RWPE1 (cell line): ENCODE data around the gene NEK1.

Source experiments
- CTCF ChIA-PET: fragments of 350-600 bp; sonication (Branson Sonifier 250); formaldehyde crosslinking; extraction: SDS; loops from one replicate; lab custom pipeline; 2021; lab: Yijun Ruan, JAX
- POLR2A ChIA-PET: fragments of 400-600 bp; formaldehyde crosslinking; extraction: SDS; loops from one replicate; lab custom pipeline; 2020; ENCODE audit warnings: antibody characterized with exemption; ENCODE audit not compliant: low non-redundant PET; lab: Yijun Ruan, JAX
- DNase-seq: peaks from one replicate; pipeline ENCODE4 v3.0.0; 2012; ENCODE audit warnings: low spot score
- H3K27ac ChIP-seq: fragments of 450-650 bp; 2 replicates; pipeline ENCODE4 v1.5.1; 2017
- CTCF ChIP-seq: fragments of 450-650 bp; conservative IDR thresholded peaks from 2 replicates; pipeline ENCODE4 v1.5.1; 2017; ENCODE audit warnings: low read depth, mild to moderate bottlenecking

NEK1 gene

DNA sequence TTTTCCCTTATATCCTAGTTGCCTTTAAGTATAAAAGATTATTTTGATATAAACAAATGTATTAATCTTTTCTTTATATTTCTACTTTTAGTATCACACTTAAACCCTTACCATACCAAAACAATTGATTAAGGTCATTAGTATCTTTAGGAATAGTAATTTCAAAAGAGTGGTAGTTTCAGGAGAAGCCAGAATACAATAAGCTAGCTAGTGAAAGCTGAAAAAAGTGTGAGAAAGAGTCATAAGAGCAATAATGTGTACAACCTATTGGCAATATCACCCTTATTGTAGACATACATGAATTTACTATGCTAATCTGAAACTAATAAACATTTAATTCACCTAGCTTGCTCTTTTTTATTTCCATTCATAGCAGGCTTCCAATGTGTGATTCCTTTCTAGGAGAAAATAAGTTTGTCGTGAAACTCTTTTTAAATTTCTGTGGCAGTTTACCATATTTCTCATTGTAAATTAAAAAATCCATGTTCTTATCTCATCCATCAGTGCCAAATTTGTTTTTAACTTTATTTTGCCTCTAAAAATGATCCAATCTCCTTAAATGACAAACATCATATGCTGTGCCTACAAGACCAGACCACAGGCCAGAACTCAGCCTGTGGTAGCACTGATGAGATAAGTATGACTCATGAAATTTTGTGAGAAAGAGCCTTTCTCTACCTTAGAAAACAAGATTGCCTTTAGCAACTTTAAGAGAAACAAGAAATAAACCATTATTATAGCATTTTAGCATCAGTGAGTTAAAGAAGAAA lies 8.1 kb downstream of the NEK1 start:
- POLR2A ChIA-PET, result no interaction called here
- peak; percentile 54 for DNase-seq
- CTCF ChIA-PET, result no interaction called here
- no peak overlapping the region for H3K27ac ChIP-seq
- no peak for TF ChIP-seq CTCF

GRCh38 chr4:169603312-169603711 lies 9.1 kb downstream of the NEK1 start:
- H3K27ac ChIP-seq, result no peak overlapping the region
- POLR2A ChIA-PET, result no interaction called here
- CTCF ChIA-PET, result interaction anchor here (0.6 to 0.7 kb wide), 2 partner anchors 10 to 15 kb away, joined by 4 read pairs; no protein-coding TSS in a partner anchor
- DNase-seq, result no peak
- TF ChIP-seq CTCF, result no peak

DNA sequence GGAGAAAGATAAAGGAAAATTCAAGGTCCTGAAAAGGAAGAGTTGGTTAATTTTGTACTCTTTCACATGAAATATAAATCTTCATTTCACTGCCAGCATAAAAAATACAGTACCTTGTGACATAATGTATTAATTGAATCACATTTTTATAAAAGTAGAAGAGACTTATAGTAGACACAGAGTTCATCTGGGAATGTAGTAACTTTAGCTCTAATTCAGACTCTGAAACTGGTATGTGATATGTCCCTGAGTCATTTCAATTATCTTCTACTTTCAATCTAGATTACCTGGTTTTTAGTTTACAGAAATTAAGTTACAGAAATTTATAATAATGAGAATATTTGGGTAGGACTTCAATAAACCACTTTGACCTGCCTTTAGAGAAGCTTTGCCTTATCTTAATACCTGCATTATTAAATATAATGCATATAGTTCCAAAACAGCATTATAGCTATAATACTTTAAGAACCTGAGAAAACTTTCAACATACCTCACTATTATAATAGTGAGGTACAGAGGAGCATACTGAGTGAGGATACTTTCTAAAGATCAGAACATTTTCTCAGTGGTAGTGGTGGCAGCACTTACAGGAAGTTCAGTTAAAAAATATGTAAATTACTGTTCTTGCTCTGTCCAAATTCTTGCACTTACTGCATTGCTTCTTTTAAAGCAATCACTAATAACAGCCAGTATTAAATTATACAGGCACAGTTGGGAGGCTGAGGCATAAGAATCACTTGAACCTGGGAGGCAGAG lies 11.2 kb downstream of the NEK1 start:
- DNase-seq, result no peak
- H3K27ac ChIP-seq, result no peak overlapping the region
- POLR2A ChIA-PET, result no interaction called here
- TF ChIP-seq CTCF, result no peak
- CTCF ChIA-PET, result no interaction called here

DNA sequence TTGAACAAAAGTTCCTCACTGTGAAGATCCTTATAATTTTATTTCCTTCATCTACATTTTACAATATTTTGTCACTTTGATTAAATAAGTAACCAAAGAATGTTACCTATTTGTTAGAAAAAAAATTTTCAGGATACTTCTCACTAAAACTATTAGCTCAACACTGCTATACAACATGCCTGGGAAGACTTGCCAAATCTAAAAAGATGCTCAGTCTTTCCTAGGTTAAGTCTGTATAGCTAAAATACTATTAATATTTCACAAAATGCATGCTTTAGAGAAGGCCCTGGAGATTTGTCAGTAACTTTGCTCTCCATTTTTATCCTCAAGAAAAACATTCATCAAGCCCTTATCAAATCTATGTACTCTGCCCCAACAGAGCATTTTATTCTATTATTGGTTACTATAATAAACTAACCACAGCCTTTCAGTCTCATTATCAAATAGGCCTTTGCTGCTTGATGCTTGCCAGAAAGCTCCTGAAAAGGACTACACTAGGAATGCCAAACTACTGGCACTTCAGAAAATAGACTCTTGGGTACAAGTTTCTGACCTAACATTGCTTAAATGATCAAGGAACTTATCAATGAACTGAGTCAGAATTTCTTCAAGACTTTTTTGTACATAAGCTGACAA lies 17.7 kb downstream of the NEK1 start:
- no peak overlapping the region for H3K27ac ChIP-seq
- CTCF ChIA-PET, result no interaction called here
- no peak for TF ChIP-seq CTCF
- no peak for DNase-seq
- POLR2A ChIA-PET, result no interaction called here

DNA sequence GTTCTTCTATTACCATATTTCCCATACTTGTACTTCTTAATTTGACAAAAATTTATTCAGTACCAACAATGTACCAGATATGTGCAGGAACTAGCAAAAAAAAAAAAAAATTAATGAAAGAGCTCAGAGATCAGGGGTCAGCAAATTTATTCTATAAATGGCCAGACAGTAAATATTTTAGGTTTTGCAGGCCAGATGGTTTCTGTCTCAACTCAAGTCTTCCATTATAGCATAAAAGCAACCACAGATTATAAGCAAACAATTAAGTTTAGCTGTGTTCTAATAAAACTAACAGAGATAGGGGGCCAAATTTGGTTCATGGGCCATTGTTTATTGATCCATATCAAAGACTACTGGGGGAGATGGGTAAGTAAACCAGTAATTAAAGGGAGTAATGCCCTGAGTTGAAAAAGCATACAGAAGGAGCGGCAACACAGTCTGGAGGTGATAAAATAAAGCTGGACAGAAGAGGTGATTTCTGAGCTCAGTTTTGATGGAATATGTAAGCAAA lies 19.3 kb downstream of the NEK1 start:
- no peak for TF ChIP-seq CTCF
- CTCF ChIA-PET, result interaction anchor here (0.6 kb wide), 2 partner anchors 232 to 1423 kb away, joined by 3 to 4 read pairs; no protein-coding TSS in a partner anchor
- no peak for DNase-seq
- POLR2A ChIA-PET, result no interaction called here
- no peak overlapping the region for H3K27ac ChIP-seq

DNA sequence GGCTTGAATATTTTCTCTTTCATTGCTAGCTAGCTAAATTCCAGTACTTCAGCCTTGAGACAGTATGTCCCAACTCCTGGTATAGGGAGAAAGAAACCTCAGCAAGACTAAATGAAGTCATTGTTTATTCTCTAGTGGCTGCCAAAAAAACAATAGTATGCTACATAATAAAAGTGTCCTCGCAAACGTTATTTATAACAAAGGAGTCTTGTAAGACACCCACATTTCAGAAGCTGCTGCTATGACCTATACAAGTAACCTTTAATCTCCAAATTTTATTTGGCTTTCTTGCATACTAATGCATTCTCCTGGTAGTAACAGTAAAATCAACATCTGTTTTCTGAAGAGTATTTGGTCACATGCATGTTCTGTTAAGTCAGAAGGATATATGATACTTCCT lies 28.8 kb downstream of the NEK1 start:
- no peak for TF ChIP-seq CTCF
- CTCF ChIA-PET, result interaction anchor here (0.5 kb wide), 1 partner anchor 17 kb away, joined by 3 read pairs; no protein-coding TSS in a partner anchor
- DNase-seq, result no peak
- POLR2A ChIA-PET, result no interaction called here
- H3K27ac ChIP-seq, result no peak overlapping the region
